Spinal cord (tissue), 10 donors: ENCODE results near the gene MAT1A. TPM values are rescaled to one million over a fixed set of nuclear protein-coding genes. Genes with fewer than 3 reads are reported as not detected.

Experiments used
- DNase-seq, 6 donors: peaks; one replicate each; pipeline versions ENCODE4 v3.0.0 to v3.0.0-alpha.2; 2013 to 2015; ENCODE audit warnings: low spot score in 6 of 6, low read depth in 4 of 6
- H3K27ac ChIP-seq: one replicate; pipeline ENCODE4 v1.5.1; 2013; ENCODE audit warnings: low read depth, low read length, control low read depth
- H3K27me3 ChIP-seq: one replicate; pipeline ENCODE4 v1.6.1; 2013; ENCODE audit warnings: low read length; ENCODE audit not compliant: control insufficient read depth, insufficient read depth
- H3K36me3 ChIP-seq: one replicate; pipeline ENCODE4 v1.6.1; 2013; ENCODE audit warnings: low read length; ENCODE audit not compliant: control insufficient read depth, insufficient read depth
- H3K4me1 ChIP-seq: one replicate; pipeline ENCODE4 v1.6.1; 2013; ENCODE audit warnings: low read length; ENCODE audit not compliant: control insufficient read depth, insufficient read depth
- H3K4me3 ChIP-seq: one replicate; pipeline ENCODE4 v1.5.1; 2013; ENCODE audit warnings: low read depth, low read length, control low read depth
- H3K9me3 ChIP-seq: one replicate; pipeline ENCODE4 v1.6.1; 2013; ENCODE audit warnings: low read length; ENCODE audit not compliant: control insufficient read depth, insufficient read depth
- WGBS: methylation state at CpG from one replicate; pipeline ENCODE4 v1.1.5; 2013; ENCODE audit warnings: missing lambda C conversion rate; ENCODE audit not compliant: insufficient coverage; 5-methylcytosine and 5-hydroxymethylcytosine counted together
- polyA plus RNA-seq, 2 donors: library from polyadenylated mRNA; unstranded; fragments of 120-200 nt; gene quantifications; one replicate each; pipeline ENCODE4 v1.2.1, GENCODE V29; 2013; ENCODE audit not compliant: insufficient read length in 2 of 2
- total RNA-seq, 2 donors: library from RNA; depleted of rRNA in 1 of 2; stranded (reverse); fragments of 120-200 nt in 1 of 2; fragments of >200 nt in 1 of 2; gene quantifications; one replicate each; pipeline versions ENCODE4 v1.2.3 to v1.2.4, GENCODE V29; 2013 to 2014
- donor health status: healthy.

The MAT1A gene
- total and polyA plus RNA-seq, 4 donors = 0.39 to 0.70 (median 0.47) TPM

DNA sequence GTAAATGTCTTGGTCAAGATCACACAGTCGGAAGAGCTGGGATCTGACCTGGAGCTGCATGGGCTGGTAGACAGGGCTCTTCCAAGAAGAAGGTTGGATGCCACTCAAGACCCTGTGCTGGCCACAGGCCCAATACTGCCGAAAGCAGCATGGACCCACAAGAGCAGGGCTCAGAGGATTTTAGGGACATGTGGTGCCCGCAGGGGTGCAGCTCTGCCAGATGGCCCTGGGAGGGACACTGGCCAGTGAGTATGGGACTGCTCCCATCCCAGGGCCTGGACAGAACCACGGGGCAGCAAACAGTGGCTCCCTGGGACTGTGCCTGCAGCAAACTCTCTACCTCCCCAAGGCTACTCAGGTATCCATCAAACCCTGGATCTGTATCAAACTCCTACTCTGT is 12.4 kb downstream of the MAT1A start:
- H3K9me3 ChIP-seq = no peaks in the 10 kb centered on the region
- H3K4me3 ChIP-seq = no peak overlapping the region
- DNase-seq = no peak
- H3K27me3 ChIP-seq = no peaks in the 10 kb centered on the region
- 79% methylated on average over 4 of the region's 4 CpGs for WGBS
- H3K27ac ChIP-seq = no peak overlapping the region
- H3K36me3 ChIP-seq = no peaks in the 10 kb centered on the region
- no peaks in the 10 kb centered on the region for H3K4me1 ChIP-seq

DNA sequence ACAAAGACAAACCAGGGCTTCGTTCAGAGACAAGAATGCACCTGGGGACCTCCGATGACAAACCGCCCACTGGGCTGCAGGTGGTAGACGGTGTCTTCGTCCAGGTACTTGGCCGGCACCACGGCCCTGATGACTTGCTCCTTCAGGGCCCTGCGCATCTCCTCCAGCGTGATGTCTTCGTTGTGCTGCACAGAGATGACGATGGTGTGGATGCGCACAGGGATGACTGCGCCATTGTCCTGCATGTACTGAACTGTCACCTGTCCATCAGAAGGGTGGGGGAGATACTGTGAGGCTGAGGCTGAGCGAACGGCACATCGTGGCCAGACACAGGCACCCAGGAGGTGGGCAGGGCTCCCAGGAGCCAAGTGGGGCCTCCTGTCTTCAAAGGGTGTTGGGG is 13.1 kb downstream of the MAT1A start:
- DNase-seq = no peak
- WGBS = 96% methylated on average over 16 of the region's 16 CpGs
- Histone ChIP-seq H3K9me3 (no peaks in the 10 kb centered on the region), H3K27me3 (no peaks in the 10 kb centered on the region), H3K4me1 (no peaks in the 10 kb centered on the region), H3K27ac (no peak overlapping the region), H3K36me3 (no peaks in the 10 kb centered on the region), H3K4me3 (no peak overlapping the region)

DNA sequence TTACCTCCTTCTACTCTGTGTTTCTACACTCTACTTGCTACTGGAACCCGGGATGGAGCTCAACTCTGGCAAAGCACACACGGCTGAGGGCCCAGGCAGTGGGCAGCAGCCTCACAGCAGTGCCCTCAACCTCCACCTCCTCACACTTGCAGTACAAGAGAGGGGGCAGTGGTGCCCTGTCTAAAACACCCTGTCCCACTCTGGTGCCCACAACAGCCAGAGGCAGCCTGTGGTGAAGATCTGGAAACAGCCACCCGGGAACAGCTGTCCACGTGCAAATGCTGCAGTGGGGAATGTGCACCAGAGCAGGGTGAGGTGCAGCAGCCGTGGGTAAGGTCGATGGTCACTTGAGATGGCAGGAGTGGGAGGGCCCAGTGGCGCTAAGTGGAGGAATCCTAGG is 13.7 kb downstream of the MAT1A start:
- H3K27me3 ChIP-seq = no peaks in the 10 kb centered on the region
- no peak overlapping the region for H3K27ac ChIP-seq
- no peak for DNase-seq
- 92% methylated on average over 7 of the region's 7 CpGs for WGBS
- H3K9me3 ChIP-seq = no peaks in the 10 kb centered on the region
- H3K4me3 ChIP-seq = no peak overlapping the region
- H3K4me1 ChIP-seq = no peaks in the 10 kb centered on the region
- H3K36me3 ChIP-seq = no peaks in the 10 kb centered on the region

DNA sequence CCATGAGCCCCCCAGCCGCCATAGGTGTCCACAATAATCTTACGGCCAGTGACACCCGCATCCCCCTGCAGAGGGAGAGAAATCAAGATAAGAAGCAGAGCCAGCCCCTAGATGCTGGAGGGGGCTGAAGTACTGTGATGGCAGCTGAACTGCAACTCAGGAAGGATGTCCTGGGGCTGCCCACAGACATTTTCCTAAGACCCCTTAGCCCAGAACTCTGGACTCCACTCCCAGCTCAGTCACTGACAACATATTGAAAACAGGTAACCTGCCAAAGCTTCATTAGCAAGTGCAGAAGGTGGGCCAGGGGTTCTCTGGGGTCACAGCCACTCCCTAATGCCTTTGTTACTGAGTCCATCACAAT is 14.3 kb downstream of the MAT1A start:
- Histone ChIP-seq H3K4me1 (no peaks in the 10 kb centered on the region), H3K27ac (no peak overlapping the region), H3K4me3 (no peak overlapping the region), H3K27me3 (no peaks in the 10 kb centered on the region), H3K9me3 (no peaks in the 10 kb centered on the region), H3K36me3 (no peaks in the 10 kb centered on the region)
- WGBS = no CpG with 5 or more reads among the region's 3 CpGs
- no peak for DNase-seq

DNA sequence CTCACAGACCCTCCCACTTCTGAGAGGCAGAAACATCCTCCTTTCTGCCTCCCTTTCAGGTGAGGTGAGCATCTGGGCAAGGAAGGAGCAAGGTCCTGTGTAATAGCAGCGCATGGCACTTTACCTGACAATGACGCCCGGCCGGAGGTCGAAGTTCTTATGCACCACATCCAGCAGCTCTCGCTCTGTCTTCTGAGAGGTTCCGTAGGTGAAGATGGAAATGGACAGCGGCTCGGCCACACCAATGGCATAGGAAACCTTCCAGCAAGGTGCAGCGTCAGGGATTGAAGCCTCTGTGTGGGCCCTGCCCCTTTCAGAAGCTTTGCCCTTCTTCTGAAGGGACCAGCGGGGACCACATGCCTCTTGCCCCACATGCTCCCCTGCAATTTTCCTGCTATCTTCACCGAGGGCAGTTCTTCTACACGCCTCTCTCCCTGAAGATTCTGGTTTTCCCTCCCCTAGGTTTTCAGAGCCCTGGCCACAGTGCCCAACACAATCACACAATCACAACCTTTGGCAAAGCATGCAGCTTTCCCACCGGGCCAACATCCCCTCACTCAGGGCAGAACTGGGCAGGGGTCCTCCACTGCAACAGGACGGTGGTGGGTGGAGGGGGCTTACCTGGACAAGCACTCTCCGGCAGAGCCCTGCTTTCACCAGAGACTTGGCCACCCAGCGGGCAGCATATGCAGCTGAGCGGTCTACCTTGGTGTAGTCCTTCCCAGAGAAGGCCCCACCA is 14.9 kb downstream of the MAT1A start:
- no peaks in the 10 kb centered on the region for H3K27me3 ChIP-seq
- no peaks in the 10 kb centered on the region for H3K9me3 ChIP-seq
- H3K27ac ChIP-seq = no peak overlapping the region
- no peak for DNase-seq
- no peaks in the 10 kb centered on the region for H3K4me1 ChIP-seq
- no peak overlapping the region for H3K4me3 ChIP-seq
- H3K36me3 ChIP-seq = no peaks in the 10 kb centered on the region
- WGBS = 96% methylated on average over 16 of the region's 18 CpGs

DNA sequence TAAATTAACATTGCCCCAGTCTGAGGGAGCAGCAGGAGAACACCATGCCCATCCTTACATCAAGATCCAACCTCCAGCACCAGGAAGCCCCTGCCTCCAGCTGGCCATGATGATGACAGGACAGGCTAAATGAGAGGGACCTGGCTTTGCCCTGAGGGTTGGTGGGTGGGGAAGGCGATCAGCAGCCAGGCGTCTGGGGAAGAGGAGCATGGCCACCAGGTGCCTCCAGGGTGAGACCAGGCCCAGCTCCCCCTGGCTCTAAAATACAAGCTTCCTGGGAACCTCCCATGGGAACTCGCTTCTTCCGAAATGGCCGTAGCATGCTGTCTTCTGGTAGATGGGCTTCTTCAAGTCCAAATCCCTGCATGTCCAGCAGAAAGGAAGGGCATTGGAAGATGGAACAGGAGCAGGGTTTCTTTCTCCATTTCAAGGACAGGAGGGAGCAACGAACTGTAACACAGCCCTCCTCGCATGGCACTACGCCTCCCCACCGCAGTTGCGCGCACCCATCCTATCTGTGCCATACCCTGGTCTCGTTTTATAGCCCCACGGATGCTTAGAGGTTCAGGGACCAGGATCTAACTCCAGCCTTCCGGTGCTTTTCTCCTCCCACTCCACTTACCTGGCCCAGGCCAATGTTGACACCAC is 15.8 kb downstream of the MAT1A start:
- H3K27ac ChIP-seq = no peak overlapping the region
- no peaks in the 10 kb centered on the region for H3K9me3 ChIP-seq
- H3K27me3 ChIP-seq = no peaks in the 10 kb centered on the region
- no peak for DNase-seq
- H3K4me3 ChIP-seq = no peak overlapping the region
- WGBS = 96% methylated on average over 12 of the region's 14 CpGs
- no peaks in the 10 kb centered on the region for H3K36me3 ChIP-seq
- no peaks in the 10 kb centered on the region for H3K4me1 ChIP-seq

DNA sequence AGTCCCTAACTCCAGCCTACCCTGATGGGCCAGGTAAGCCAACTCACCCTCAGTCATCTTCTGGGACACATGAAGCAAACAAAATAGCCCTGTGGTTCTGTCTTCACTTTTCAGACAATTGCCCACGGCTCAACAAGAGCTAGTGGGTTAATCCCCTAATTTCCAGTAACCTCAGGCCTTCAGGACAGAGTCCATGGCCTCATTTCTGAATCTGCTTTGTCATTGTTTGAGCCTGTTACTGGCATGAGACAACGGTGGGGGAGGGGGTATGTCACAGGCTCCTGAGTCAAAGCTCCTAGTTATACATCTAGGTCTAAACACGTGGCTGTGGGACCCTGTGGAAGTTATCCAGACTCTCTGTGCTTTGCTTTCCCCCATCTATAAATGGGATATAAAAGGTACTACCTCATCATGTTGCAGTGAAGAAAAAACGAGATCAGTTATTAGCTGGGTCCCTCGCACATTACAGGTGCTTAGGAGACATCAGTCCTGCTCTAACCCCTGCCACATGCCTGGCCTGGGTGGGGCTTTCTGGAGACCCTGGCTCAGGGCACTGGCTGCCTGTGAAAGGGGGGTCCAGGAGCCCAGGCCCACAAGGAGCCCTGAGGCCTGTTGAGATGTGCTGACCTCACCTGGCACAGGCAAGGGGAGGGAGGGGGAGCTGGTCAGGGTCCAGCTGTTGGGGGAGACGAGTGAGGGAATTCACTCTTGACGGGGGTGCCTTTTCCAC is 16.5 kb downstream of the MAT1A start:
- no peaks in the 10 kb centered on the region for H3K27me3 ChIP-seq
- DNase-seq = no peak
- no peak overlapping the region for H3K27ac ChIP-seq
- H3K36me3 ChIP-seq = no peaks in the 10 kb centered on the region
- H3K9me3 ChIP-seq = no peaks in the 10 kb centered on the region
- H3K4me3 ChIP-seq = no peak overlapping the region
- no peaks in the 10 kb centered on the region for H3K4me1 ChIP-seq
- 82% methylated on average over 3 of the region's 7 CpGs for WGBS

DNA sequence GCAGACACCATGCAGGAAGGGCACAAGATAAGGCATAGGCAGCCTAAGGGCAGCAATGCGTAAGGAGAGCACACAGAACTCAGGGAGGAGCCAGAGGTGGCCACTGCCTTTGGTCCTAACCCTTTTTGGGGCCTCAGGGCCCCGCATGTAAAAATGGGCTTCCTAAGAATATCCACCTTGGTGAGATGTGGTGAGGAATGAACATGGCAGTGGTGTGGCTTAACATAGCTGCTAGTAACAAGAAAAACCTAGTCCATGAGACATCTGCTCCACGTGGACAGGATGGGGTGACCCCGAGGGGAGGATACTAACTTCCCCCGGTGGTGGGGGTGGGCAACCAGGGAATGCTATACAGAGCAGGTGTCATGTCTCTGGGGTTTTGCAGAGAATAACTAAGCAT is 18.0 kb downstream of the MAT1A start:
- WGBS = 79% methylated on average over 4 of the region's 5 CpGs
- Histone ChIP-seq H3K27ac (no peak overlapping the region), H3K36me3 (no peaks in the 10 kb centered on the region), H3K4me3 (no peak overlapping the region), H3K27me3 (no peaks in the 10 kb centered on the region), H3K4me1 (peaks cover 1% of the 10 kb centered on the region), H3K9me3 (no peaks in the 10 kb centered on the region)
- DNase-seq = no peak

DNA sequence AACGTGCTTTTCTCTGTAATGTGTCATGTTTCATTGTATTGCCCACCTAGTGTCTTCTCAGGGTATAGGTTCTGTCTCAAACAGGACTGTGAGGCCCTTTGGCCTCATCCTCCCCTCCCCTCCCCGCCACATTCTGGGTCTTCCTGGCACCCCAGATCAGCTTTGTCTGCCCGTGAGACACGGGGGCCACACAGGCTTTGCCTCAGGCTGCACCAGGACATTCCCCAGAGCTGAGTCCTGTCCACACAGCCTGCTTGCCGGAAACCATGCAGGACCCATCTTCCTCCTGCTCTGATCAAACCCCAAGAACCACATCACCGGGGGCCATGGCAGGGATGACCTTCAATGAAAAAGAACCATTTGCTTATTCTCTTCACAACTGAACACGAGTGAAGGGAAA is 18.6 kb downstream of the MAT1A start:
- Histone ChIP-seq H3K4me3 (no peak overlapping the region), H3K4me1 (peaks cover 6% of the 10 kb centered on the region), H3K27me3 (no peaks in the 10 kb centered on the region), H3K9me3 (no peaks in the 10 kb centered on the region), H3K36me3 (no peaks in the 10 kb centered on the region), H3K27ac (no peak overlapping the region)
- DNase-seq = no peak
- 92% methylated on average over 6 of the region's 7 CpGs for WGBS
